Thoracic aorta (tissue), 2 donors: ENCODE measurements around the gene HIVEP2. TPM values are rescaled to one million over a fixed set of nuclear protein-coding genes. Genes with fewer than 3 reads are reported as not detected.

Experiments
- ATAC-seq: fragments of 150-250 bp; one replicate; pipeline ENCODE4 v1.8.0; 2017; ENCODE audit warnings: low read depth; ENCODE audit not compliant: insufficient number of reproducible peaks, low FRiP score
- DNase-seq: peaks from one replicate; pipeline ENCODE4 v3.0.0-alpha.2; 2020; ENCODE audit warnings: low spot score
- H3K27ac ChIP-seq, 2 donors: fragments of 200-600 bp; sonication (generic); 1 replicate in 1 of 2; 2 replicates in 1 of 2; pipeline ENCODE4 v1.5.1; 2016; ENCODE audit warnings: mild to moderate bottlenecking in 2 of 2, moderate library complexity in 2 of 2
- H3K27me3 ChIP-seq: fragments of 200-600 bp; sonication (generic); replicated peaks from 2 replicates; pipeline ENCODE4 v1.6.0; 2016; ENCODE audit warnings: mild to moderate bottlenecking; ENCODE audit not compliant: insufficient read depth
- H3K36me3 ChIP-seq: fragments of 200-600 bp; sonication (generic); one replicate; pipeline ENCODE4 v1.5.1; 2016
- H3K4me1 ChIP-seq, 2 donors: fragments of 200-600 bp; sonication (generic); 1 replicate in 1 of 2; 2 replicates in 1 of 2; pipeline versions ENCODE4 v1.5.1 to v1.6.0; 2016; ENCODE audit warnings: low read depth in 2 of 2, mild to moderate bottlenecking in 1 of 2; ENCODE audit not compliant: control insufficient read depth in 1 of 2
- H3K4me3 ChIP-seq: fragments of 200-600 bp; sonication (generic); 2 replicates; pipeline ENCODE4 v1.5.1; 2016; ENCODE audit warnings: mild to moderate bottlenecking
- H3K9me3 ChIP-seq: fragments of 200-600 bp; sonication (generic); 2 replicates; pipeline ENCODE4 v1.5.1; 2016
- total RNA-seq, 2 donors: library from RNA; depleted of rRNA; stranded (reverse); fragments of >200 nt; gene quantifications; one replicate each; pipeline versions ENCODE4 v1.1.0 to v1.2.3, GENCODE V29; 2016
- TF ChIP-seq, protein P1 (sequence below): fragments of 200-600 bp; sonication (generic); IDR thresholded peaks from one replicate; pipeline ENCODE4 v1.5.1; 2019; ENCODE audit warnings: antibody characterized with exemption

HIVEP2 gene
- total RNA-seq, 2 donors from 2014 or later = 32.9 to 51.7 TPM

- ATAC-seq = no peak
- no peak for DNase-seq
- H3K36me3 ChIP-seq = no peaks in the 10 kb centered on the region
- no peak overlapping the region for H3K4me3 ChIP-seq
- TF ChIP-seq, protein P1, sequence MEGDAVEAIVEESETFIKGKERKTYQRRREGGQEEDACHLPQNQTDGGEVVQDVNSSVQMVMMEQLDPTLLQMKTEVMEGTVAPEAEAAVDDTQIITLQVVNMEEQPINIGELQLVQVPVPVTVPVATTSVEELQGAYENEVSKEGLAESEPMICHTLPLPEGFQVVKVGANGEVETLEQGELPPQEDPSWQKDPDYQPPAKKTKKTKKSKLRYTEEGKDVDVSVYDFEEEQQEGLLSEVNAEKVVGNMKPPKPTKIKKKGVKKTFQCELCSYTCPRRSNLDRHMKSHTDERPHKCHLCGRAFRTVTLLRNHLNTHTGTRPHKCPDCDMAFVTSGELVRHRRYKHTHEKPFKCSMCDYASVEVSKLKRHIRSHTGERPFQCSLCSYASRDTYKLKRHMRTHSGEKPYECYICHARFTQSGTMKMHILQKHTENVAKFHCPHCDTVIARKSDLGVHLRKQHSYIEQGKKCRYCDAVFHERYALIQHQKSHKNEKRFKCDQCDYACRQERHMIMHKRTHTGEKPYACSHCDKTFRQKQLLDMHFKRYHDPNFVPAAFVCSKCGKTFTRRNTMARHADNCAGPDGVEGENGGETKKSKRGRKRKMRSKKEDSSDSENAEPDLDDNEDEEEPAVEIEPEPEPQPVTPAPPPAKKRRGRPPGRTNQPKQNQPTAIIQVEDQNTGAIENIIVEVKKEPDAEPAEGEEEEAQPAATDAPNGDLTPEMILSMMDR = no peak
- H3K9me3 ChIP-seq = no peaks in the 10 kb centered on the region
- no peak overlapping the region for H3K27ac ChIP-seq
- peaks cover 1 to 31% of the 10 kb centered on the region in 2 donors for H3K4me1 ChIP-seq
- no peaks in the 10 kb centered on the region for H3K27me3 ChIP-seq
Observed at GRCh38 chr6:142835787-142836535, 109.0 kb downstream of the HIVEP2 start.

GRCh38 chr6:142834853-142835252 lies 110.1 kb downstream of the HIVEP2 start:
- Histone ChIP-seq H3K27me3 (no peaks in the 10 kb centered on the region), H3K36me3 (no peaks in the 10 kb centered on the region), H3K27ac (no peak overlapping the region), H3K9me3 (no peaks in the 10 kb centered on the region), H3K4me3 (no peak overlapping the region), H3K4me1 (peaks cover 8 to 42% of the 10 kb centered on the region in 2 donors)
- TF ChIP-seq, protein P1 = no peak
- DNase-seq (no peak), ATAC-seq (no peak)

- Histone ChIP-seq H3K27ac (no peak overlapping the region), H3K4me3 (no peak overlapping the region)
Observed at GRCh38 chr6:142833798-142834197, 111.2 kb downstream of the HIVEP2 start.

DNA sequence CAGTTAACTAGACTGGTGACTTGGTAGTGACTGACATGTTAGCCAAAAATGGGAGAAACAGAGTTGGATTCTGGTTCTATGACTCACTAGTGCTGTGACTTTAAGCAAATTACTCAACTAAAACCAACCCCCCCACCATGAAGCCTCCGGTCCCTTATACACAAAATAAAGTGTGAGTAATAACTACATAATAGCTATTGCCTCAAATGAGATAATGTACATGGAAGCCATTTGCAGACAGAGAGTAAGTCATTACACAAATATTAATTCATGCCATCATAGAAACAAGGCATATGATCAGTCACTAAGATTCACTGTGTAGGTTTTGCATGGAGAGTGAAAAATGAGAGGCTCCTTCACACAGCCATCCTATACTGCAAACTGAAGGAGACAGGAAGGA lies 111.9 kb downstream of the HIVEP2 start:
- ATAC-seq (peak; percentile 91), DNase-seq (no peak)
- Histone ChIP-seq H3K27ac (peak overlapping the region in 1 of 2 donors; percentile 53), H3K36me3 (no peaks in the 10 kb centered on the region), H3K4me1 (peaks cover 8 to 48% of the 10 kb centered on the region in 2 donors), H3K27me3 (no peaks in the 10 kb centered on the region), H3K4me3 (peak overlapping the region; percentile 32), H3K9me3 (no peaks in the 10 kb centered on the region)
- TF ChIP-seq, protein P1 = no peak

More at GRCh38 chr6:142833798-142834197, 111.2 kb downstream of the HIVEP2 start:
- DNase-seq = no peak
- H3K9me3 ChIP-seq = no peaks in the 10 kb centered on the region
- no peak for ATAC-seq
- TF ChIP-seq, protein P1 = no peak
- H3K36me3 ChIP-seq = no peaks in the 10 kb centered on the region
- H3K27me3 ChIP-seq = no peaks in the 10 kb centered on the region
- peaks cover 8 to 48% of the 10 kb centered on the region in 2 donors for H3K4me1 ChIP-seq

DNA sequence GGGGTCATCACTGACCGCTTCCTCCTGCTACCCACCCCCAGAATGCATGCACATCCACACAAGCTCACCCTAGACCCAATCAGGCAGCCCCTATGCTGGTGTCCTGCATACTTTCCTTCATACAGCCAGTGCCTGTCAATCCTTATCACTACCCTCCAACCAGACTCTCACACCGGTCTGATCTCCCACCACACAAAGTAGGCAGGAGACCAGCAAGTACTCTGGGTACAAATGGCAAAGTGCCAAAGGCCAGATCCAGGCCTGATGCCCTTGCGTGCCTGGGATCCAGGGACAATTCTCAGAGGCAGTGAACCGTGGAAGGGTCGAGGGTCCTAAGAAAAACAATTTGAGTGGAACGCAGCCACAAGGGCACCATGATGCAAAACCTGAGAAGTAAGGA lies 114.2 kb downstream of the HIVEP2 start:
- peaks cover 8 to 43% of the 10 kb centered on the region in 2 donors for H3K4me1 ChIP-seq
- TF ChIP-seq, protein P1 = no peak
- H3K36me3 ChIP-seq = no peaks in the 10 kb centered on the region
- no peaks in the 10 kb centered on the region for H3K27me3 ChIP-seq
- ATAC-seq (no peak), DNase-seq (no peak)
- no peak overlapping the region for H3K27ac ChIP-seq
- H3K4me3 ChIP-seq = no peak overlapping the region
- no peaks in the 10 kb centered on the region for H3K9me3 ChIP-seq
